ENCODE results near the gene TMEM208. TPM values are rescaled to one million over a fixed set of nuclear protein-coding genes. Genes with fewer than 3 reads are reported as not detected.
A peak's percentile ranks its signal among the peaks of the same experiment; 100 is the strongest.

The TMEM208 gene
- total and polyA plus RNA-seq, 2 of the 13 experiments (the other 11 are each of a cell fraction or from before 2014, with no cell fraction given): 58.8 to 72.9 TPM

- TF ChIP-seq RXRB (CRISPR knock-in tag; IDR thresholded peaks at IDR 0.05; ENCODE audit: borderline replicate concordance) (peak; percentile 51; the same call in 1 of the 2 replicates), TAF1 (CRISPR knock-in tag; IDR thresholded peaks at IDR 0.05) (peak; percentile 86), AHR (CRISPR knock-in tag; IDR thresholded peaks at IDR 0.05) (peak; percentile 39; the same call in 1 of the 2 replicates), PTBP1 (IDR thresholded peaks at IDR 0.05; ENCODE audit: low read depth, low read length, poor library complexity, severe bottlenecking) (no peak), ZNF557 (CRISPR knock-in tag; IDR thresholded peaks at IDR 0.05) (0 out of 2 replicates have a peak, but pooled peaks have one; percentile 8), SOX6 (IDR thresholded peaks at IDR 0.05) (no peak), SOX6 (CRISPR knock-in tag; IDR thresholded peaks at IDR 0.05) (peak; percentile 93), ZBTB49 (CRISPR knock-in tag; IDR thresholded peaks at IDR 0.05; ENCODE audit: borderline replicate concordance) (peak; percentile 43; the same call in 1 of the 2 replicates), ZNF549 (CRISPR knock-in tag; IDR thresholded peaks at IDR 0.05) (no peak), ZNF7 (CRISPR knock-in tag; IDR thresholded peaks at IDR 0.05) (no peak), SCMH1 (CRISPR knock-in tag; IDR thresholded peaks at IDR 0.05; ENCODE audit: borderline replicate concordance) (no peak), ATM (IDR thresholded peaks at IDR 0.05; ENCODE audit: borderline replicate concordance) (no peak), SOX5 (CRISPR knock-in tag; IDR thresholded peaks at IDR 0.05; ENCODE audit: borderline replicate concordance) (peak; percentile 78), NR3C1 (CRISPR knock-in tag; IDR thresholded peaks at IDR 0.05) (no peak), SNRNP70 (IDR thresholded peaks at IDR 0.05; ENCODE audit: low read depth, low read length) (no peak), FOXA1 (IDR thresholded peaks at IDR 0.05) (no peak), FOXA1 (CRISPR knock-in tag; IDR thresholded peaks at IDR 0.05) (0 out of 2 replicates have a peak, but pooled peaks have one; percentile 7), ZNF292 (CRISPR knock-in tag; IDR thresholded peaks at IDR 0.05; ENCODE audit: borderline replicate concordance, low read depth) (peak; percentile 21; the same call in 1 of the 2 replicates), HOXA9 (CRISPR knock-in tag; IDR thresholded peaks at IDR 0.05; ENCODE audit: borderline replicate concordance) (0 out of 2 replicates have a peak, but pooled peaks have one; percentile 26), TAF15 (IDR thresholded peaks at IDR 0.05; ENCODE audit: low read depth, low read length, poor library complexity, severe bottlenecking) (no peak), ZNF138 (CRISPR knock-in tag; IDR thresholded peaks at IDR 0.05; ENCODE audit: low read depth) (peak; percentile 73; the same call in 1 of the 2 replicates), ZBTB33 (CRISPR knock-in tag; IDR thresholded peaks at IDR 0.05) (no peak), ZNF234 (CRISPR knock-in tag; conservative IDR thresholded peaks at IDR 0.05) (no peak)
- TF ChIP-seq, protein P1, sequence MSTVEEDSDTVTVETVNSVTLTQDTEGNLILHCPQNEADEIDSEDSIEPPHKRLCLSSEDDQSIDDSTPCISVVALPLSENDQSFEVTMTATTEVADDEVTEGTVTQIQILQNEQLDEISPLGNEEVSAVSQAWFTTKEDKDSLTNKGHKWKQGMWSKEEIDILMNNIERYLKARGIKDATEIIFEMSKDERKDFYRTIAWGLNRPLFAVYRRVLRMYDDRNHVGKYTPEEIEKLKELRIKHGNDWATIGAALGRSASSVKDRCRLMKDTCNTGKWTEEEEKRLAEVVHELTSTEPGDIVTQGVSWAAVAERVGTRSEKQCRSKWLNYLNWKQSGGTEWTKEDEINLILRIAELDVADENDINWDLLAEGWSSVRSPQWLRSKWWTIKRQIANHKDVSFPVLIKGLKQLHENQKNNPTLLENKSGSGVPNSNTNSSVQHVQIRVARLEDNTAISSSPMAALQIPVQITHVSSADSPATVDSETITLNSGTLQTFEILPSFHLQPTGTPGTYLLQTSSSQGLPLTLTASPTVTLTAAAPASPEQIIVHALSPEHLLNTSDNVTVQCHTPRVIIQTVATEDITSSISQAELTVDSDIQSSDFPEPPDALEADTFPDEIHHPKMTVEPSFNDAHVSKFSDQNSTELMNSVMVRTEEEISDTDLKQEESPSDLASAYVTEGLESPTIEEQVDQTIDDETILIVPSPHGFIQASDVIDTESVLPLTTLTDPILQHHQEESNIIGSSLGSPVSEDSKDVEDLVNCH (CRISPR knock-in tag; IDR thresholded peaks at IDR 0.05): no peak
Measured at GRCh38 chr16:67183627-67184452, 43.1 kb upstream of the TMEM208 start, which contains the start of gene MATCAP1 (continued).

All from HepG2 (cell line).